GM12892 (cell line): ENCODE data around the gene BLOC1S3.

Experiments
- POLR2A ChIP-seq: IDR thresholded peaks from 2 replicates; pipeline ENCODE4 v1.6.1; 2011; ENCODE audit warnings: low read depth, low read length, control low read depth
- POLR2AphosphoS5 ChIP-seq: IDR thresholded peaks from 2 replicates; pipeline ENCODE4 v1.6.1; 2011; ENCODE audit warnings: low read depth, low read length, control low read depth
- TAF1 ChIP-seq: IDR thresholded peaks from 2 replicates; pipeline ENCODE4 v1.6.1; 2011; ENCODE audit warnings: low read depth, mild to moderate bottlenecking, control low read depth, low read length, borderline replicate concordance

- TF ChIP-seq POLR2A: no peak
- TF ChIP-seq POLR2AphosphoS5: no peak
- TF ChIP-seq TAF1: no peak
These were observed 49.8 kb upstream of the BLOC1S3 start for GRCh38 chr19:45128806-45129205.
